Measurements from ENCODE around the gene TRAPPC2L.

Gene TRAPPC2L

GRCh38 chr16:88861359-88861758 is 4.4 kb downstream of the TRAPPC2L start:
- no peak for DNase-seq (ENCODE audit: low spot score)

DNA sequence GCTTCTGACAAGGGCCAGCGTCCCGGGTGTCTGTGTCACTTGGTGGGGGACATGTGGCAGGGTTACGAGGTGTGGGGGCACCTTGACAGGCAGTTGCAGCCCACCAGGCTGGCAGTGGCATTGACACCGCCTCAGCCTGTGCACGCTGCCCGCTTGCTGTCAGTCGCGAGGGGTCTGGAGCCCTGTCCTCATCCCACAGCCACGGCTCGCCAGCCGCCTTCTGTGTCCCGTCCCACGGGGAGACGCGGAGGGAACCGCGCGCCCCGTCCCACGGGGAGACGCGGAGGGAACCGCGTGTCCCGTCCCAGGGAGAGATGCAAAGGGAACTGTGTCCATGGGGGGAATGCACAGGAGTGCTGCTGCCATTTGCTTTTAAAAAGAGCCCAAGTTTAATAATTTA is 6.0 kb downstream of the TRAPPC2L start:
- no peak for DNase-seq (ENCODE audit: low spot score)

DNA sequence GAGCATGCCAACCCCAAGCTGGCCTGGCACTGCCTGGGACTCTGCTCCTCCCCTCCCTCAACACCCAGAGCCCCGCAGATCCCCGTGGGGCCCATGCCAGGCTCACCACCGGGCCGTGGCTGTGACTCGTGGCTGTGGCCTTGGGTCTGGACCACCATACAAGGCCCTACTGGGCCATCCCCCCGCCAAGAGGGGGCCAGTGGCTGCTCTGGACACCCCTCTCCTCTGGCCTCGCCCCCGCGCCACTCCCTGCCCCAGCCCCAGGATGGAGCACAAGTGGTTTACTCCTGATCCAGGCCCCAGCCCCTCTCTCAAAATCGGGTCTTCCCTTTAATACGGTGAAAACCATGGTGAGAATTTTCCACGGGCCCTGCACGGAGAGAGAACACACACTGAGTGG is 6.5 kb downstream of the TRAPPC2L start:
- DNase-seq (ENCODE audit: low spot score) = no peak

DNA sequence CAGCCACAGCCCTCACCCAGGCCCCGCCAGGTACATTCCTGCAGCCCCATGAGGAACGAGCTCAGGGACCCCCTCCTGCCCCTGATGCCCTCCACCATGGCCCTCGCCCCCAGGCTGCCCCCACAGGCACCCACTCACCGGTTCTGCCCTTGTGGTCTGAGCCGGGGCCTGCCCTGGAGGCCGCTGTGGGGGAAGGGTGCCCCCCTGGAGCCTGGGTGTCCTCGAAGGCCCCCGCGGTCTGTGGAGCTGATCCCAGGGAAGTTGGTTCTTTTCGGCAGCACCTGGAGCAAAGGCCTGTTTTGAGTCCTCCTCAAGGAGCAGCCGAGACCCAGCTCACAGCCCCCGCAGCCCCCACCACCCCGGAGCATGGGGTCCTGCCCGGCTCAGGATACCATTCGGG is 7.2 kb downstream of the TRAPPC2L start:
- DNase-seq (ENCODE audit: low spot score) = no peak

DNA sequence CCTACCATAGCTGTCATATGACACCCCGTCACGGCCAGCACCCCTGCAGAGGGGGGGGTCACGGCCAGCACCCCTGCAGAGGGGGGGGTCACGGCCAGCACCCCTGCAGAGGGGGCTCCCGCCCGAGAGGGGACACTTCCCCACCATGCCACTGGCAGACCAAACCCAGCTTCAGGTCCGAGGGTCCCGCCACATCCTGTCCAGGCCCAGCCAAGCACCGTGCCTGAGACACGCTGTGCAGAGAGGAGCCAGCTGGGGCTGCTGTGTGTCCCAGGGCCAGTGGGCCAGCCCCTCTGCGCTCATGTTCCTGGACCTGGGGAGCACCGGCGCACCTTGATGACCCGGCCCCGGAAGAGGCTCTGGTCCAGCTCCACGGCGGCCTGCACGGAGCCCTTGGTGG is 7.6 kb downstream of the TRAPPC2L start:
- DNase-seq (ENCODE audit: low spot score) = no peak

- DNase-seq (ENCODE audit: low spot score) = no peak
Measured at GRCh38 chr16:88865310-88865709, 8.4 kb downstream of the TRAPPC2L start.

DNA sequence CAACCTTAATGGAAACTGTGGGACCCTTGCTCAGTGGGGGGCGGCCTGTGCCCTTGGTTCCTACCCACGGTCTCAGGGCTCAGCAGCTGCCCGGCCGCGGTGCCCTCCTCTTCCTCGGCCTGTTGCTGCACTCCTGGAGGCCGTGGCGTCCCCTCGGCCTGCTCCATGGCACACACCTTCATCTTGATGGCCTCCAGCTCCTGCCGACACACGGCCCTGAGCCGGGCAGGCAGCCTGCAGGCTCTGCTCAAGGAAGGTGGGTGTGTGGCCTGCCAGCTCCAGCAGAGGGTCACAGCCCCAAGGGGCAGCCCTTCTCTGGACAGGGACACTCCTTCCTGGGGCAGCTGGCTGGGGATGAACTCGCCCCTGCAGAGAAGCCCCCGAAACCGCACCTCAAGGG is 8.8 kb downstream of the TRAPPC2L start:
- no peak for DNase-seq (ENCODE audit: low spot score)

- DNase-seq (ENCODE audit: low spot score) = no peak
Measured at GRCh38 chr16:88866151-88866920, 9.4 kb downstream of the TRAPPC2L start, which contains the start of gene PABPN1L. TSS of gene PABPN1L (minus strand) at chr16:88866660. CDS start at chr16:88866606, 54 bp downstream.

DNA sequence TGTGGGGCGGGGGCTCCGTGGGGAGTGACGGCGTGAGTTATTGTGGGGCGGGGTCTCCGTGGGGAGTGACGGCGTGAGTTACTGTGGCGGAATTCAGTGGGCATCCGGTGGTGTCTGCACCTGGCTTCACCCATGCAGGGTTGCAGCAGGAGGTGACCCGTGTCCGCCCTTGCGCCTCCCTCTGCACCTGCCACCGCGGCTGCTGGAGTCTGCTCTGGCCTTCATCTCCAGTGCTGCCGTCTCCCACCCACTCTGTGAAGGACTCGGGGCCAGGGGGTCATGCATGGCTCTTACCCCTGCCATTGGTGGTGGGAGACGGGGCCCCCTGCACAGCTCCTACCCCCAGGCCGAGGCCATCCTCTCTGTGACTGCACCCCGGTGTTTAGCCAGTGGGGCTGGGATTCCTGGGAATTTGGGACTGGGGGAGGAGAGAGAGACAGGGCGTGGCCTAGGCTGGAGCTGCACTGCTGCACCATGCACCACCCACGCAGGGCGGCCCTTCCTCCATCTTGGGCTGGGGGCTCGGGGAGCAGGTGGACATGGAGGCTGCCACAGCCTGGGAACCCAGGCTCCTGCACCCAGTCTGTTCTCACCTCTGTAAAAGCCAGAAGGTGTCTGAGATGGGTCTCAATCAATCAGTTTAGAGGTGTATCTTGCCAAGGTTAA is 10.8 kb downstream of the TRAPPC2L start:
- no peak for DNase-seq (ENCODE audit: low spot score)

- DNase-seq (ENCODE audit: low spot score) = no peak
Measured at GRCh38 chr16:88868974-88869672, 12.2 kb downstream of the TRAPPC2L start.

DNA sequence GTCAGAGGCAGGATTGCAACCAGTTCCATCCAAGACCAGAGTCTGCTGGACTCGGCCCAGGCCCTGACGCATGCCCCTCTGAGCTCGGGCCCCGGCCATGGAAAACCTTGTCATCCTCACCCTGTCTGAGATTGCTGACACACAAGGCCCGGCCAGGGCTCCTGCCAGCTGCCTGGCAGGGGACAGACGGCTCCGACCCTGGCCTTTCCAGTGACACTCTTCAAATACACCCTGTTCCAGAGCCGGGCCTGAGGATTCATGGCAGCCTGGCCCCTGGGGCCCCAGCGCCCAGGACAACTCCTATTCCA is 12.7 kb downstream of the TRAPPC2L start:
- no peak for DNase-seq (ENCODE audit: low spot score)

GRCh38 chr16:88870608-88871348 is 13.9 kb downstream of the TRAPPC2L start:
- no peak for DNase-seq (ENCODE audit: low spot score)

GRCh38 chr16:88871349-88871702 is 14.4 kb downstream of the TRAPPC2L start:
- DNase-seq (ENCODE audit: low spot score) = no peak

GRCh38 chr16:88871730-88872416 is 14.9 kb downstream of the TRAPPC2L start:
- no peak for DNase-seq (ENCODE audit: low spot score)

DNA sequence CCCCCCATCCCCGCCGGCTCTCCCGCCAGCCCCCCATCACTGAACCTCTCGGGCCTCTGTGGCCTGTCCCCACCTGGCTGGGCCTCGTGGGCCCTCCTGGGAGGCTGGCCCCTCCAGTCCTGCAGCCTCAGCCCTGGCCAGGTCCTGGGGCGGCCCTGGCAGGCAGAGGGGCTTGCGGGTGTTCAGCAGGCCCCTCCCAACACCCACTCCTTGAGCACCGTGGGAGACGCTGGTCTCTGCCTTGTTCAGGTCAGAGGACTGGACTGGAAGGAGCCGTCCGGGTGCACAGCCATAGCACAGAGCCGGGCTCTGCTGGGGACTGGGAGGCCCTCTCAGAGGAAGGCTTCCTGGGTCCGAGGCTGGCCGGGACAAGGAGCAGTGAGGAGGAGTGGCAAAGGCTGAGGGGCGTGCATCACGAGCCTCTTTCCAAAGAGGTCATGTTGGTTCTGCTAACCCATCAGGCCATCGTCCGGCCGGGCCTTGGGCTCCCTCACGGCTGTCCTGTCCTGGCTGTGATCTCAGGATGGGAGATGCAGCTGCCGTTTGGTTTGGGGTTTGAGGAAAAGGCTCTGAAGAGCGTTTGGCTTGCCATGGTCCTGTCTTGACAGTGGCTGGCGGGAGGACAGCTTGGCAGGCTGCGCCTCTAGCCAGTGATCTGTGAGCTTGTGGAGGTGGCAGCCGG is 15.9 kb downstream of the TRAPPC2L start:
- no peak for DNase-seq (ENCODE audit: low spot score)

DNA sequence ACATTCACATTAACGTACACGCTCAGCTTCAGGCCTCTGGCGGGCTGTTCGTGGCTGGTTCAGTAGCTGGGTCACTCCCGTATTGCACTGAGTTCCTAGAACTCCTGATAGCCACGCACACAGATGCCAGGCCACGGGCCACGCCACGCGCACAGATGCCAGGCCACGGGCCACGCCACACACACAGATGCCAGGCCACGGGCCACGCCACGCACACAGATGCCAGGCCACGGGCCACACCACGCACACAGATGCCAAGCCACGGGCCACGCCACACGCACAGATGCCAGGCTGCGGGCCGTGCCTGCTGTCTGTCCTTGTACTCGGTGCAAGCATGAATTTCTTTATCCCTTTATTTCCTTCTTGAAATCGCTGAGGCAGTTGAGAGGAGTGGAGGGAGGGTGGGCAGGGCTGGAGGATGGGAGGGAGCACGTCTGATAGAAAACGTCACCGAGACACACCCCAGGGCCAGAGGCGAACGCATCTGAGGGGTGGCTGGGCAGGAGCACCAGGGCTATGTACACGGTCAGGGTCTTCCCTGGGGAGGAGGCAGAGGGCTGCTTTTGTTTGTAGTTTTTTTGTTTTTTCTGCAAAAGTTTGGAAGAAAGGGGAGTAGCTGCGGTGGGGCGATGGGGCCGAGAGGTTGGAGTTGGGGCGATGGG is 18.1 kb downstream of the TRAPPC2L start:
- no peak for DNase-seq (ENCODE audit: low spot score)

- DNase-seq (ENCODE audit: low spot score) = no peak
Measured at GRCh38 chr16:88875703-88876234, 18.8 kb downstream of the TRAPPC2L start.

DNA sequence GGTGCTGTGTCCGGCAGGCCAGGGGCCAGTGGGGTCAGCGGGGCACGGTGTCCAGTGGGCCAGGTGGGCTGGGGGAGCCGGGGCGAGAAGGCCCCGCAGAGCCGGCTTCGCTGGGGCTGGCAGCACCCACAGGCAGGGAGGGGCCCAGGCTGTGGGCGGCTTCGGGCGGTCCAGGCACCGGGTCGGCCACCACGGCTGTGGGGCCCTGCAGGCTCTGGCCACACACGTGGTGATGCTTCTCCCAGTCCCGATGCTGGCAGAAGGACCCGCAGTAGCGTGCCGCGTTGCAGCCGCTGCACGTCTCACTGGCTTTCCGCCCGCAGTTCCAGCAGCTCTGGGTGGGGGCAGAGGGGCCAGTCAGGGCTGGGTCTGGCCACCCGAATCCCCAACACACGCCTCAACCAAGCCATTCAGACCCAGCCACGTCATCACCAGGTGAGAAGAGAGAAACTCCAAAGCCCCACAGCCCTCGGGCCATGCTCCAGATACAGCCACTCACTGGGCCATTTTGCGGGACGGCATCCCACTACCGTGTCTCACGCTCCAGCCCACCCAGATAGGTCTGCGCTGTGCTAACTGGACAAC is 20.1 kb downstream of the TRAPPC2L start:
- DNase-seq (ENCODE audit: low spot score) = no peak

- no peak for DNase-seq (ENCODE audit: low spot score)
Measured at GRCh38 chr16:88877564-88878289, 20.8 kb downstream of the TRAPPC2L start.

DNA sequence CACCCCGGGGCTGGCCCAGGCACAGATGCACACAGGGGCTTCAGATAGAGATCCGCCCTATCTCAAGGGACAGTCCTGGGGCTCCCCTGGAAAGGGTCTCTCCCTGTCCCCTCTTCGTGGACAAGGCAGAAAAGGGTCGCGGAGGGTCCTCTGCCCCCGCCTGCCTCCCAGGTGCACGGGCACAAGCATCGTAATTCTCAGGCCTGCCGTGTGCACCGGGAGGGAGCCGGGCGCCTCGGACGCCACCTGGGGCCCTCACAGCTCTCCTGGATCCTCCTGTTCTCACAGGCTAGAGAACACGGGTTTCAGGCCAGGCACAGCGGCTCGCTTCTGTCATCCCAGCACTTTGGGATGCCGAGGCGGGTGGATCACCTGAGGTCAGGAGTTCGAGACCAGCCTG is 21.4 kb downstream of the TRAPPC2L start:
- no peak for DNase-seq (ENCODE audit: low spot score)
